ENCODE results near the gene ZMAT5.

The ZMAT5 gene

DNA sequence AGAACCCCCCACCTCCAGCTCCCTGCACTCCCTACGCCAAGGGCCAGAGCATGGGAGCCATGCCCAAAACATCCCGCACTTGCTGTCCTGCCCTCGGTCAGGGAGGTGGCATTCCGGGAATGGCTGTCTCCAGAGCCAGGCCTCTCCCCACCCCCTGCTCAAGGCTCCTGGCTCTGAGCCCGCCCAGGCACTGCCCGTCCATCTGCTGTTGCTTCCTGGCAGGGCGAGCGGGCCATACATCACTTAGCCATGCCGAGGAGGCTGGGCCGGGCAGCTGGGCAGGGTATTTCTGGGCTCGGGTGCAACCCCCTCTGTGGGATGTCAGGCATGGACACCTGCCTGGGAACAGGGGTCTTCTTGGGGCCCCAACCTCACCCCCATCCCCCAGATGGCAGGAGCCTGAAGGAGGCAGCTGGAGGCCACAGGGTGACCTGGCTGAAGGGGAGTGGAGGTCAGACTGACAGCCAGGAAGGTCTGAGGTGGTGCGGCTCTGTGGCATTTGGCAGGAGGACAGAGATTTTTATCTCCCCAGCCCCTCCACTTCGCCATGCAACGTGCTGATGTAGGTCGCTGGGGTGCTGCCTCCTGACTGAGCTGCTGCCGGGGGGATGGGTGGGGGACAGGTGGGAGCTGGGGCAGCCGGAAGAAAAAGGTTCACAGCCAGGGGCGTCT is 55.7 kb downstream of the ZMAT5 start:
- DNase-seq (ENCODE audit: low read depth in 2 of 2, low spot score in 1 of 2): no peak

DNA sequence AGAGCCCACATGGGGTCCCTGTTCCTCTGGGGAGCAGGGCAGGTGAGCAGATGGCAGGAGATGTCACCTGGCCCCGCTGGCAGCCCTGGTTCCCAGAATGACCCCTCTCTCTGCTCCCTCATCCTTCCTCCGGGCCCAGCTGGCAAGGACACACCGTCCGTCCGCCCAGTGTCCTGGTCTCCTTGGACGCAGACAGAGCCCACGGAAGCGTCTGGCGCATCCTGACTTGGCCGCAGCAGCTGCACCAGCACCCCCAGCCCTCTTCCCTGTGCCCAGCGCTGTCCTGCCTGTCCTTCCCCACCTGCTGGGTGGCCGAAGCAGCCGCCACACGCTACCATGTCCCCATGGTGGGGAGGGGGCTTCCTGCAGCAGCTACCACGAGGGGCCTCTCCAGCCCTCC is 56.6 kb downstream of the ZMAT5 start:
- DNase-seq (ENCODE audit: low read depth in 2 of 2, low spot score in 1 of 2): no peak

DNA sequence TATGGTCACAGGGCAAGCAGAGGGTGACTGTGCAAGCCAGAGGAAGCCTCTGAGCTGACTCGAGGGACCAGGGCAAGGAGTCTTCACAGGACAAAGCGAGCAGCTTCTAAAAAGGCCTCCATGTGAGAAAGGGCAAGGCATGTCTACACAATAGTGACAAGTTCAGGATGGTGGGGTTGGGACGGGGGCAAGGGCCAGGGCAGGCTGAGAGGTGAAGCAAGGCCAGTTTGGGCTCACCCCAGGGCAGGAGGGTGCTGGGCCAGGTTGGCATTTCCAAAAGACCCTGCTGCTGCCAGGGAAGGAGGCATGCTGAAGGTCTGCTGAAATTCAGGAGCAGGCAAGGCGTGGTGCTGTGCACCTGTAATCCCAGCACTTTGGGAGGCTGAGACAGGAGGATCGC is 59.3 kb downstream of the ZMAT5 start:
- no peak for DNase-seq (ENCODE audit: low read depth in 2 of 2, low spot score in 1 of 2)

DNA sequence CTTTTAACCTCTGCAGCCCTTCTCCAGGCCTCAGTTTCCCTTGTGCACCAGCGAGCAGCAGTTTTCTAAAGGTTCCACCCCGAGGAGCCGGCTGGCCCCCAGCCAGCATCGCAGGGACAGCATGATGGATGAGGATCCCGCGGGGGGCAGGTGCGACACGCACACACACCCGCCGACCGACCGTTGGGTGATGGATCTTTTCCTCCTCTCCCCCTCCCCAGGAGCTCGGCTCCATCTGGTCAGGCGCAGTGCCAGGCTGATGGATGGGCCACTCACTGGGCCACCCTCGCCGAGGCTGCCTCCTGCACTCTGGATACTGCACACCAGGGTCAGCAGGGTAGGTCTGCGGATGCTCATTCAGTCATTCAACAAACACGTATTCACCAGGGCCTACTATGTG is 59.8 kb downstream of the ZMAT5 start:
- no peak for DNase-seq (ENCODE audit: low read depth in 2 of 2, low spot score in 1 of 2)

DNA sequence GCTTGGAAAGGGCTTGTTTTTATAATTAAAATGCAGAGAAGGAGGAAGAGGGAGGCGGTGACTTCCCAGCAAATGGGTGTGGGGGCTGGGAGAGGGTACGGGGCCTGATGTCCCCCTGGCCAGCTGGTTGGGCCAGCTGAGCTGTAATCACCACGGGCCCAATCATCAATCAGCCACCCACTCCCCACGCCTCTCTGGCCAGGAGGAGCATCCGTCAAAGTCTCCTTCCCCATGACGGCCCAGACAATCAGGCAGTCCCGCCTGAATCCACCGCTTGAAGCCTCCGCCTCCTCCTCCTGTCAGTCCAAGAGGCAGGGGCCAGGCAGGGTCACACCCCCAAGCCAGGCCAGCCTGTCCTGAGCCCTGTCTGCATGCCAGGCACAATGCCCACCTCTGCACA is 60.3 kb downstream of the ZMAT5 start:
- DNase-seq (ENCODE audit: low read depth in 2 of 2, low spot score in 1 of 2): no peak

DNA sequence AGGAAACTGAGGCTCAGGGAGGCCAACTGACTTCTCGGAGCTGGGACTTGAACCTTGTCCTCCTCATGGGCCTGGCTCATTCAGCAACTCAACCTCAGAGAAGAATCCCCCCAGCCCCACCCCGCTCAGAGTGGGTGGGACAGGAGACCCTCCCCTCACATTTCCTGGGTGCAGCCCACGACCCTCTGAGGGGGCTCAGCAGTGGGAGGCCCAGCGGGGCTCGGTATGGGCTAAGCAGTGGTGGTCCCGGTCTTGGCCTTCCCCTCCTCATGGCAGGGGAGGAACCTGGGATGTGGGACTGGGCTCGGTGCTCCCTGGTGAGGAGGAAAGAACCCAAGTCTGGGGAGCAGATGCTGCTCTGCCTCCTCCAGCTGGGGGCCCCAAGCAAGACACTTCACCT is 61.2 kb downstream of the ZMAT5 start:
- DNase-seq (ENCODE audit: low read depth in 2 of 2, low spot score in 1 of 2): no peak

DNA sequence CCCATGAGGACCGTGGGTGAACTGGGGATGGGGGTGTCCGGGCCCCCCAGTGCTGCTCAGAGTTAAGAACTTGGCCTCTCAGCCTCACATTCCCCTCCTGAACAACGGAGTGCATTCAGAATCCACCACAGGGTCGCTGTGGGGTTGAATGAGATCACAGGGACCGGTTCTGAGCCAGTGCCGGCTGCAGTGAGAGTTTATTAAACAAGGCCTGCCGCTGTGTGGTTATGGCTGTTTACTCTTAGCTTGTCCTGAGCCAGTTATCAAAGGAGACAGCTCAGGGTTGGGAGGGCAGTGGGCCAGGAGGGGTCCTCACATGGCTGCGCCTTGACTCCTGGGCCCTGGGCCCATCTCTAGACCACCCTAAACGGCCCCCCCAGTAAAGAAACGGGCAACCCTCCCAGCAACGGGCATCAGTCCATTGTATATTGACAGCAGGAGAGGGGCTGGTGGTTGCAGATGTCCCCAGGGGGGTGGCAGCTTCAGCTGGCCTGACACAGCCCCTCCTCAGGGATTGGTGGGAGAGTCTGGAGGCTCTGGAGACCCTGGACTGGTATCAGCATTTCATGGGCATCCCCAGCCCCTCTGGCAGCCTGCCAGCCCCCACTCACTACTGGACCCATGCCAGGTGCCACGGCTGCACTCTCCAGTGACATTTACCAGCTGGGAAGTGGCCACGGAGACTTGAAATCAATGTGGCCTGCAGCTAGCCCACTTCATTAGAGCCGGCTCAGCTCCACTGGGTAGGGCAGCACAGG is 62.1 kb downstream of the ZMAT5 start:
- no peak for DNase-seq (ENCODE audit: low read depth in 2 of 2, low spot score in 1 of 2)

DNA sequence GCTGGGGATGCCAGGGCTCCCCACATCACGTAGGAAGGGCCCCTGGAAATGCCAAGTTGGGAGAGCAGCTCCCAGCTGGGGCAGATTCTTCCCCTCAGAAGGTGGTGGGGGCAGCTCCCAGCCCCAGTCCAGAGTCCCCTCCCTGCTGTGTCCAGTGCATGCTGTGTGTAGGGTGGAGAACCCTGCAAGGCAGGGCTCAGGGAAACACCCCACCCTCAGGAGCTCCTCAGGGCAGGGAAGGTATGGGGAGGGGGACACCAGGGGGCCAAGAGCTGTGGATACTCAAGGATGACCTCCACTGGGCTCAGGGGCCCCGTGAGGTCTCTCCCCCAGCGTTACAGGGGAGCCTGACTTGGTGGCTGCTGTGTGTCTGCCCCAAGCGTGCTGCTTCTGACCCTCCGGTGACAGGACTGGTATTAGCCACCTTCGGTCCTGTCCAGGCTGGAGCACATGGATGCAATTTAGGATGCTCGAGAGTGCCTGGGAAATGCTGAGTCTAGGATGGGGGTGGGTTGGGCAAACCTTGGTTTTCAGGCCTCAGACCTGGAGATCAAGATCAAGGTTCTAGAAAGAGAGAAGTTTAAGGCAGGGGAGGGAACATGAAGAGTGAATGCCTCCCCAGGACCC is 63.1 kb downstream of the ZMAT5 start:
- no peak for DNase-seq (ENCODE audit: low read depth in 2 of 2, low spot score in 1 of 2)

DNA sequence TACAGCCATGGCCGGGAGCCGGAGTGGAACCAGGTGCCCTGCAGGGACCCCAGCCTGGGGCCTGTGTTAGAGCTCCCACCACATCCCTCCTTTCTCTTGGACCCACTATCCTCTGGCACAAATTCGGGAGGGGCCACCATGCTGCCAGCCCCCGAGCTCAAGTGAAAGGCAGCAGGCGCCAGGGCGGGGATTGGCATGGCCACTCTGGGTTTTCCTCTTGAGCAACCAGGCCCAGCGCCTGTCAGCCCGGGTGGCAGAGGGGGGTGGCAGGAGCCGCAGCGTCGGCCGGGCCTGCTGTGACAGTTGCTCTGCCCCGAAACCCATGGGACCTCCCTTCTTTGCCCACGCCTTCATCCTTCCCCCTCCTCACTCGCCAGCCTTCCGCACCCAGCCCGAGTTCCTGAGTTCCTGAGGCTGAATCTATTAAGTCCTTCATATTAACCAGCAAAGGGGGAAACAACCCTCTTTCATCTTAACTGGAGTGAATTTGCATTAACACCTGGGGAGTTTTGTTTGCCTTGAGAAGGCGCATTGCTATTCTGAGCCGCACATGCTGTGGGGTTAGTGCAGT is 63.8 kb downstream of the ZMAT5 start:
- no peak for DNase-seq (ENCODE audit: low read depth in 2 of 2, low spot score in 1 of 2)

DNA sequence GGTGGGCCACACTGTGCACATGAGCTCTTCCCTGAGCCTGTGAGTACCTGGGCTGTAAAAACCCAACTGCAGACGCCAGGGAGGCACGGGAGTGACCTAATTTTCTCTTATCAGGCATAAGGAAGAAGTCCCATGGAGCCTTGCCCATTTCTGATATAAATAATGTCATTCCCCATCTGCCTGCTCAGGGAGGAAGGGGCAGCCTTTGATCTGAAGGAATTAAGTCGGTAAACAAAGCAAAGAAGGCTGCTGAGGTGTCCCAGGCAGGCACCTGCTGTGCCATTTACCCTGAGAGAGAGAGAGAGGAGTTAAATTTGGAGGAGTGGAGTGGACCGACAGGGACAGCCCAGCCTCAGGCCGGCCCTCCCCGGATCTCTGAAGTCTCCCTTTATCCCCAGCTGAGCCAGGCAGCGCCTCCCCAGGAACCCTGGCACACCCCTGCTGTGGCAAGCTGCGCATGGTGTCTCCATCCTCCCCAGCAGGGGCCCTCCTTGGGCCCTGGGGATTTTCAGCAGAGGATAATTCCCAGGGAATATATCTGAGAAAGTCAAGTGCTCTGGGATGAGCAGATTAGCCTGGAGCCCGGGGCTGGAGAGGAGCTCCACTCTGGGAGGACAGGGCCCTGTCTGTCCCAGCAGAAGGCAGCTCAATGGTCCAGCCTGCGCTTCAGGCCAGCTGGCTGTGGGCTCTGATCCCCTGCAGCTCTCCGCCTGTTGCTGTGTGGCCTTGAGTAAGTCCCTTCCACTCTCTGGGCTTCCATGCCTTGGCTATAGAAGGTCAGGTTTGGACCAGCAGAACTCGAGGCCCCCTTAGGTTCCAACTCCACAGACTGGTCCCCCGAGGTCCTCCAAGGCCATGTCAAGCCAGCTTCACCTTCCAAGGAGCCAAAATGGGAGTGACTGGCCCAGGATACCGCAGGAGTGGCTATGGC is 64.5 kb downstream of the ZMAT5 start:
- no peak for DNase-seq (ENCODE audit: low read depth in 2 of 2, low spot score in 1 of 2)

DNA sequence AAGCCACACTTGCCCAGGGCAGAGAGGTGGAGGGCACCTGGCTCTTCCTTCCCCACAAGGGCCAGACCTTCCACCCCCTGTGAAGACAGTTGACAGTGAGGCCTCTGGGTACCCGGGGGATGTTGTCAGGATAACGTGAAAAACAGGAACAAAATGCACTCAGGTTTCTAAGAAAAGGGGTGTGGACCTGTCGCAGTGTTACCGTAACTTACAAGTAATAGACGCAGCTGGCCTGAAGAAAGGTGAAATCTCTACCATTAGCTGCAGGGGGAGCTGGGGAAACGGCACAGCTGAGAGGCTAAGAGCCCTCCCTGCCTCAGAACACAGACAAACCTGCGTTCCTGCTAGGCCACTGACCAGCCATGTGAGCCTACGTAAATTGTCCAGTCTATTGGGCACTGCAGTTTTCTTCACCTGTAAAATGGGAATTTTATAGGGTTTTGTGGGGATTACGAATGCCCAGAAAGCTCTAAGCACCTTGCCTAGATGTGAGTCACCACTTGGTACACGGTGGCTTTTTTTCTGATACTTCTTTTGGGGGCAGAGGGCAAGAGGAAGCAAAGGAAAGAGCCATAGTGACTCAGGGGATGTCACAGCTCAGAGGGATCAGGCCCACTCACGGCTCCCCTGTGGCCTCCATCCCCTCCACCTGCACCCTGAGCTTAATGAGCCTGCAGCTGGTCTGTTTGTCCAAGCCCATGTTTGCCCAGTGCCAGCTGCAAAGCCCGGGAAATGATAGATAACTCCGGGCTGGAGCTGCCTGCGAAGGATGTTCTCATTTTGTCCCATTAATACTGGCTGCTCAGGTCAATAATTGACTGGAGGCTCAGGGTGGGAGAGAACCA is 65.4 kb downstream of the ZMAT5 start:
- no peak for DNase-seq (ENCODE audit: low read depth in 2 of 2, low spot score in 1 of 2)

DNA sequence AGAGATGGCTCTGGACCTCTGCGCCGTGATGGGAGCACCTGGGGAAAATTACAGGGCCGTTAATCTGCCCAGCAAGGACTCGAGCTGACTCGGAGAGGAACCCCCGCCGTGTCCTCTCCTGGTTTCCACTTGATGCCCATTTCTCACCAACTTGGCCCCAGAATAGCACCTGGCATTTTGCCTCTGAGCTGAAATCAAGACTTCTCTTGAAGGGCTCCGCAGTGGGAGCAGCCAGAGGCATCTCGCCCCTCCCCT is 66.0 kb downstream of the ZMAT5 start:
- no peak for DNase-seq (ENCODE audit: low read depth in 2 of 2, low spot score in 1 of 2)

DNA sequence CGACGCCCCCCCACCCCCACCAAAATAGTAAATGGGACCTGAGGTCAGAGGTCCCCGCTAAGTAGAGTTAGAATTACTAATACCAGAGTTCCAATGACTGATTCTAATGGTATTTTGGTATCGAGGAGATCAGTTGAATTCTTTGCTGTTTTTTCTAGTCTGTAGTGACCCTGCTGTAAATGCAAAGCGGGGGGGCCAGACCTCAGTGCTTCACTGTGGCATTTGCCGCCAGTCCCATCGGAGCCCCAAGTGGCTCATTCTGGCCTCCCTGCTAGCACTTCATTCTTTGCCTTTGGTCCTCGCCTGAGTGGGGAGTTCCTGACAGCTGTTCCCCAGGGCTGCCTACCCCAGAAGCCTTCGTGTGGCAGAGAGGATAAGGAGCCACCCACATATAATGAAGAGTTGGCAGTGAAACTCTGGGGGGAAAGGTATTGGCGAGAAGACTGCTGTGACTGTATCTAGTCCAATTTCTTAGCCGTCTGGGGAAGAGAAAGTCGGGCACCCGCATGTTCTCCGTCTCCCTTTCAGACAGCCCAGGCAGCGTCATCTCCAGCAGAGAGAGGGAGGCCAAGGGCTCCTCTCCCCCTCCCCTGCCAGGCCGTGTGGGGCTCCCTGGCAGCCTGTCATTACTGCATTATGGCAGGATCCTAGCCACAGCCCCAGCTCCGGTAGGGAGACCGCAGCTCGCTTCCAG is 66.5 kb downstream of the ZMAT5 start:
- no peak for DNase-seq (ENCODE audit: low read depth in 2 of 2, low spot score in 1 of 2)

DNA sequence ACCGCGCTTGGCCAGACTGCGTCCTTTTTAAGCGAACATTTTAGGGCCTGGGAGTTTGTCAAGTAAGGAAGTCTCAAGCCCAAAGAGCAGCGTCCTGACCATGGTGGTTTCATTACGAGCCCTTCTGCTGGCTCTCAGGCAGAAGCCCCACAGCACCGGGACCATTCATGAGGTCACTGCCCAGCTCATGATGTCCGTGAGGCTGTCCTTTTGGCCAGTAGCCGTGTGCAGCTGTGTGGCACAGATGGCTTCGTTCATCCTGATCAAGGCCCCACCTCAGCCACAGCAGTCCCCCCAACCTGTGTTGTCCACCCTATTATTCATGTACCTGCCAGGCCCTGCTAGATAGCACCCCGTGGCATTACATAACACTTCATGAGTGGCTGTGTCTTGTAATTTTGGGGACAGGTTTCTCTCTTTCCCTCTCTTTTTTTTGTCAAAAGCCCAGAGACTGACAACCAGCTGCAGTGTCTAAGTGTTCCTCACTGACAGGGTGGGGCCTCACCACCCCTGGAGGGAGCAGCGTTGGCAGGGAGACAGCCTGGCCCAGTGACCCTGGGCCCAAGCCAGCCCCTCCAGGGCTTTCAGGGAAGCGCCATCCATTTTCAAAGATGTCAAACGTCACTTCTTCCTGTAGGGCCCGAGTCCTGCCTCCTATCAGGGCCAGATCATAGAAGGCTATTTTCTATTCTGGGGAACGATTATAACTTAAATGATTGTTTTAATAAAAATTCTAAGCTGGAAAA is 68.8 kb downstream of the ZMAT5 start:
- DNase-seq (ENCODE audit: low read depth in 2 of 2, low spot score in 1 of 2): no peak

DNA sequence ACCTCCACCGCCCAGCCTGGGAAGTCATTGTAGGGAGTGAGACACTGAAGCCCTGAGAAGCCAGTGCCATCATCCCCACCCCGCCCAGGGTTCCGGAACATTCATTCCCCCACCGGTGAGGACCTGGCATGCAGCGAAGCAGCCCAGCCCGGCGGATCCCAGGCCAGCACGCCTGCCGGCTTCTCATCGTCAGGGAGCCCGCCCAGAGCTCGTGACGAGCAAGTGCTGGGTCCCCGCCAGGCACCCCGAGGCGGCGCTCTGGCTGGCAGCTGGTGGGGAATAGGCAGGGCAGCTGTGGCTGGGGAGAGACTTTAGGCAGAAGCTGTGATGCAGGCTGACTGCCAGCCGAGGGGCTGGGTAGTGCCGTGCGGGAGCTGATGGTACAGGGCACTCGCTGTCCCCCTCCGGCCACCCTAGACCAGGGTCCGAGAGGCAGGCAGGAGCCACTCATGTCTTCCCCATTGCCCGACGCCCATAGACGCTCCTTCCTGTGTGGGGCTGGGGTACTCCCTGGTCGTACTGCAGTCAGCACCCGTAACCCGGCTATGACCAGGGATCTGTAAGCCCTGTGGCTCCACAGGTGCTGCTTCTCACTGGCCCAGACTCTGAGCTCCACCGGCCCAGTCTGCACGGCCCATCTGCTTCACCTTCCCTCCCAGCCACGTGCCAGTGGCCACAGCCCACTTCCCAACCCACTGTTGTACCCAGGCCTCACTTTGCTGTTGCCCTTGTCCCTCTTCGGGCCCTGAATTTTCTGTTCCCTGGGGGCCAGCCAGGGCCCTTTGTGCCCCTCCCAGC is 71.5 kb downstream of the ZMAT5 start:
- DNase-seq (ENCODE audit: low read depth in 2 of 2, low spot score in 1 of 2): no peak

DNA sequence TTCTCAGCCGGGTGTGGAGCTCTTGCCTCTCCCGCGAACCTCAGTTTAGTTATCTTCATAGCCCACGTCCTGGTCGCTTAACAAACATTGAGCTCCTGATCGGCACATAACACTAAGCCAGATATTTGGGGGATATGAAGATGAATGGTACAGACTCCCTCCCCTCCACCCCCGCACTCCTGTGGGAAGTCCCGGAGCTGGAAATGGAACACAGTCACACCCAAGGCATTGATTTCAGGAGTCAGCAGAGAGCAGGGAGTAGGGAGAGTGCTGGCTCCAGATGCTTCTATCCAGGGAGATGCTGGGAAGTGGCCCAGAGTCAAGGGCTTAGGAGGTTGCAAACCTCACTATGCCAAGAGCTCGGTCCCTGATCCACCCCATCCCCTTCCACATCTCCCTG is 73.1 kb downstream of the ZMAT5 start:
- no peak for DNase-seq (ENCODE audit: low read depth in 2 of 2, low spot score in 1 of 2)

DNA sequence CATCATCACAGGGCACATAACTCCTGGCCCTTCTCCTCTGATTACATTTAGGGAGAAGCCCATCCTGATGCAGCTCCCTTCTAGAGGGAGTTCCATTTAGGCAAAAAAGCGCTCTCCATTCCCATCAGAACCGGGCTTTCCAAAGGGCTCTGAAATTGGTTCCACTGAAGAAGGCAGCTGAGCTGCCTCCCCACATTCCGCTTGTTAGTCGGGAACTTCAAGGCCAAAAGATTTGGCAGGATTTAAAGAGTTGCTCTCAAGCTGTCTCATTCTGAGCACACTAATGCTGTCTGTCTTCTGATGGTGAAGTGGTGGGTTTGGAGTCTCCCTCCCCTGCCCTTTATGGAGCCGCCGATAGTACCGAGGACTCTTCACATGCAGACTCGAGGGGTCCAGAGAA is 73.6 kb downstream of the ZMAT5 start:
- DNase-seq (ENCODE audit: low read depth in 2 of 2, low spot score in 1 of 2): no peak

DNA sequence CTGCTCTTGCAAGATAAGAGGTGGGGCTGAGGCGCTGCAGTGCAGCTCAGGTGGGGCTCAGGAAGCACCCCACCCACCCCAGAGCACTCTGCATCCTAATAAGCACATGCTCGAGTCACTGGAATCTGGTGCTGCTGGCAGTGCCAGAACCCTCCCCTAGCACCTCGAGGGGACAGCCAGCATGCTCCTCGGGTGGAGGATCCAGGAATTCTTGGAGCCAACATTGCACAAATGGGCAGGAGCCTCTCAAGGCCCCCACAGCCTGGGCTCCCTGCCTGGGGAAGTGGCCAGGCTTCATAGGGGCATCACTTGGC is 74.5 kb downstream of the ZMAT5 start:
- DNase-seq (ENCODE audit: low read depth in 2 of 2, low spot score in 1 of 2): no peak

Data from stimulated activated CD8-positive, alpha-beta memory T cell treated with anti-CD3 and anti-CD28 coated beads, Interleukin-4, amount 100 ng/mL, for 4 hours (primary cell).